Kasumi-1 (cell line): ENCODE measurements around the gene SLC1A2.

Experiments used
- DNase-seq, 2 experiments: peaks; one replicate each; lab custom pipeline; 2025; lab: John Stamatoyannopoulos, UW

SLC1A2 gene

GRCh38 chr11:35302398-35302797 is 117.0 kb downstream of the SLC1A2 start:
- no peak for DNase-seq

- DNase-seq, result no peak
These were observed 121.0 kb downstream of the SLC1A2 start for GRCh38 chr11:35298369-35298768.

GRCh38 chr11:35295751-35296150 is 123.6 kb downstream of the SLC1A2 start:
- DNase-seq, result no peak

DNA sequence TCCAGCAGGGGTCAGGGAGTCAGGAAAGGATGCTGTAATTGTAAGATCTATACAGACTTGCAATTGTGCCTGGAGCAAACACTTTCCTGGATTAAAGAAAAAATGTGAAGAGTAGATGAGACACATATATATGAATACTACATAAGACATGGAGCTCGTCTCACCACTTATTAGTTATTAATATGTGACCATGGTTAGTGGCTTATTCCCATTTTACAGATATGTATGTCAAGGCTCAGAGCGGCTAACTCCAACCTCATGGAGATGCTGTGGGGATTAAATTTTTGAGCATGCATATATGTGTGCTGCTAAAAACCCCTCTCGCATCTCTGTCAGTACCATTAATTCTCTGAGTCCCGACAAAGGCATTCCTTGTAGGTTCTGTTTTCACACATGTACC is 125.7 kb downstream of the SLC1A2 start:
- DNase-seq, result no peak

DNA sequence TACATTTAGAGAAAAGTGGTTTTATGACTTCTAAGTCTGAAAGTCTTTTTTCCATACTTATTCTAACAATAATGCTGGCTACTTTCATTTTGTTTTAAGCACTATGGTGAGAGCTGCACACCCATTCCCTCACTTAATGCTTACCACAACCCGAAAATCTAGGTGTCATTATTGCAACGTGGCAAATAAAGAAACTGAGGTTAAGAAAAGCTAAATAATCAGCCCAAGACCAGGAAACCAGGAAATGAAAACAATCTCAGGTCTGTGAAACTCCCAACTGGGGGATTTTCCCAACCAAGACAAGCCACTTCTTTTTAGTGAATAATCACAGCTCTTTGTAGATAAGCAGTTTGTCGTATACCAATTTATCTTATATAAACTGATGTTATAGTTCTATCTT is 126.3 kb downstream of the SLC1A2 start:
- no peak for DNase-seq

DNA sequence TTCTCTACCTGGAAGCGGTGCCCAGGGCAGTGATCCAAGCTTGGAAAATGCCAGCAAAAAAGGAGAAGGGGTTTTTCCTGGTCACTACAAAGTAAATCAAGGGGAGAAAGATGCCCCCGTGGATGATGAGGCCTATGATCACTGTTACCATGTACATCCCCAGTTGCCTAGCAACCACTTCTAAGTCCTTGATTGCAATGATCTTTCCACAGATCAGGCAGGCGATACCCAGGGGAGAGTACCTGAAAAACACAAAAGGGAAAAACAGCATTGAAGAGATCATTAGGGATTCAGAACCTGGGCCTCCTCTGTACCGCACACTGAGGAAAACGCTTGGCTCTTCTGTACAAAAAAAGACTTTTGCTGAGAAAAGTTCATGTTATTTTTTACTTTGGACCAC is 127.1 kb downstream of the SLC1A2 start:
- no peak for DNase-seq

DNA sequence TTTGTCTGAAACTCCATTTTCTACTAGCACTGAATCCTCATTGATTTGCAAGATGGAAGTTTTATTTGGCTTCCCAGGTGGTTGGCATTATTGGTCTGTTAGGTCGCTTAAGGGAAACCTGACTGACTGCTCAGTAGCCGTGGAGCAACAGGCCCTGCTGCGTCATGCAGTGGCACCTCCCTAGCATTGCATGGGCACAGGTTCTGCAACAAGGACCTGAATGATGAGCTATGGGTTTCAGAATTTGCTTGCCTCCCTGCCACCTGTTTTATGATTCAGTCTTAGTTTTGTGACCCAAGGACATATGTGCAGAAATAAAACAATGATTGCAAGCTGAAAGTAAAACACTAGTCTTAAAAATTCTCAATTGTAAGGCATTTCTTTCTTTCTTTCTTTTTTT is 128.5 kb downstream of the SLC1A2 start:
- DNase-seq, result no peak

DNA sequence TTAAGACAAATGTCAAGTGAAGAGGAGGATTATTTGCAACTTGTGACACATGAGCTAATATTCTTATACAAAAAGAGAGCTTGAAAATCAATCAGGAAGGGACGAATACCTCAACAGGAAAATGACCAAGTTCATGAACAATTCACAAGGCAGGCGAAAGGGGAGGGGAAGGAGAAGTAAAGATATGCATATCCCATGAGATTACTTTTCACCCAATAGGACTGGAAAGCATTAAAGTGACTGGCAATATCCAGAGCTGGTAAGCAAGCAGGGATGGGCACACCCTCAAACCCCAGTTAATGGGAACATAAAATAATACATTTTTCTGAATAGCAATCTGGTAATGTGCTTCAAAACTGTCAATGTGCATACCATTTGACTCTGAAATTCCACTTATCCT is 129.5 kb downstream of the SLC1A2 start:
- DNase-seq, result no peak

GRCh38 chr11:35288817-35289541 is 130.4 kb downstream of the SLC1A2 start:
- peak in 1 of 2 experiments; percentile 6 for DNase-seq

- no peak for DNase-seq
These were observed 131.0 kb downstream of the SLC1A2 start for GRCh38 chr11:35288309-35288708.

GRCh38 chr11:35287344-35287890 is 131.9 kb downstream of the SLC1A2 start:
- DNase-seq, result no peak

- no peak for DNase-seq
These were observed 133.2 kb downstream of the SLC1A2 start for GRCh38 chr11:35286126-35286525.

- DNase-seq, result no peak
These were observed 133.9 kb downstream of the SLC1A2 start for GRCh38 chr11:35285471-35285870.

GRCh38 chr11:35282221-35282882 is 137.0 kb downstream of the SLC1A2 start:
- no peak for DNase-seq

DNA sequence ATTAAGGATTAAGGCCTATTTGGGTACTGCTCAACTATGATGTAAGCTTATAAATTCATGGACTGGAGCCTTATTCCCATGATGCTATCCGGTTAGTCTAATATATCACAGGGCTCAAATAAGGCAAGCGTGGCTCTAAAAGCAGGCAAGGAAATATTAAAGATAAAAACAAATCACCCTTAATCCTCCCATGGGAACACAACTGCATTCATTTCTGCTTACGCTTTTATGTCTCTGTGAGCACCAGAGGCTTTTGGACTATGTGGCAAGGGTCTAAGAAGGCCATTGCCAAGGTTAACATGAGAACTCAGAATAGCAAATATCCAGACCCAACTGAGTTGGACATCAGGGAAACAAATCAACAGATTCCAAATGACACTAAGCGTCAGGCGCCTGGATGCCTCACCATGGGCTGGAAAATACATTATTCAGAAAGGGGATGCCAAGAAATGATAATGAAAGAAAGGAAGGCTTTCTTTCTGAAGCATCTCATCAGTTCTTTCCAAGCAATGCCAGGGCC is 138.1 kb downstream of the SLC1A2 start:
- no peak for DNase-seq

- DNase-seq, result no peak
These were observed 138.6 kb downstream of the SLC1A2 start for GRCh38 chr11:35280727-35281126.

GRCh38 chr11:35277827-35278226 is 141.5 kb downstream of the SLC1A2 start:
- DNase-seq, result no peak

GRCh38 chr11:35276396-35277145 is 142.8 kb downstream of the SLC1A2 start:
- DNase-seq, result no peak

- DNase-seq, result no peak
These were observed 143.6 kb downstream of the SLC1A2 start for GRCh38 chr11:35275786-35276170.

- no peak for DNase-seq
These were observed 144.2 kb downstream of the SLC1A2 start for GRCh38 chr11:35274909-35275785.

- no peak for DNase-seq
These were observed 146.9 kb downstream of the SLC1A2 start for GRCh38 chr11:35272391-35272902.
